ENCODE data around the gene LDLRAD4. TPM values are rescaled to one million over a fixed set of nuclear protein-coding genes. Genes with fewer than 3 reads are reported as not detected.

The LDLRAD4 gene
- total RNA-seq, 1 donor, result under 0.01 TPM

GRCh38 chr18:13539843-13540476 lies 321.4 kb downstream of the LDLRAD4 start:
- H2AFZ ChIP-seq (ENCODE audit: low read length), result no peak overlapping the region
- H3K4me2 ChIP-seq (ENCODE audit: insufficient read depth, low read length), result no peak overlapping the region
- no peak overlapping the region for H3K27ac ChIP-seq (ENCODE audit: low read depth, low read length)

GRCh38 chr18:13540477-13541182 lies 322.1 kb downstream of the LDLRAD4 start:
- no peaks in the 10 kb centered on the region for H3K79me2 ChIP-seq (ENCODE audit: insufficient read depth, low read length)
- H3K9me3 ChIP-seq (ENCODE audit: low read depth, low read length), result no peaks in the 10 kb centered on the region
- DNase-seq (ENCODE audit: insufficient read length, low spot score, missing footprints), result no peak
- H3K4me2 ChIP-seq (ENCODE audit: insufficient read depth, low read length), result no peak overlapping the region
- H3K27ac ChIP-seq (ENCODE audit: low read depth, low read length), result no peak overlapping the region
- no peak overlapping the region for H3K4me3 ChIP-seq (ENCODE audit: insufficient read depth, low read length)
- no peaks in the 10 kb centered on the region for H3K27me3 ChIP-seq (ENCODE audit: insufficient read depth, low read length)
- H4K20me1 ChIP-seq (ENCODE audit: insufficient read depth, low read length), result no peaks in the 10 kb centered on the region
- H2AFZ ChIP-seq (ENCODE audit: low read length), result no peak overlapping the region
- no peaks in the 10 kb centered on the region for H3K36me3 ChIP-seq (ENCODE audit: insufficient read depth, low read length)
- TF ChIP-seq CTCF (IDR thresholded peaks at IDR 0.05; ENCODE audit: extremely low read depth, low read depth, low read length), result no peak
- no peaks in the 10 kb centered on the region for H3K4me1 ChIP-seq (ENCODE audit: insufficient read depth, low read length)

More at GRCh38 chr18:13539843-13540476, 321.4 kb downstream of the LDLRAD4 start:
- Histone ChIP-seq H3K4me1 (ENCODE audit: insufficient read depth, low read length) (no peaks in the 10 kb centered on the region), H3K79me2 (ENCODE audit: insufficient read depth, low read length) (no peaks in the 10 kb centered on the region), H4K20me1 (ENCODE audit: insufficient read depth, low read length) (no peaks in the 10 kb centered on the region), H3K27me3 (ENCODE audit: insufficient read depth, low read length) (peaks cover 3% of the 10 kb centered on the region), H3K36me3 (ENCODE audit: insufficient read depth, low read length) (no peaks in the 10 kb centered on the region), H3K9me3 (ENCODE audit: low read depth, low read length) (no peaks in the 10 kb centered on the region), H3K4me3 (ENCODE audit: insufficient read depth, low read length) (no peak overlapping the region)
- no peak for TF ChIP-seq CTCF (IDR thresholded peaks at IDR 0.05; ENCODE audit: extremely low read depth, low read depth, low read length)
- DNase-seq (ENCODE audit: insufficient read length, low spot score, missing footprints), result no peak

- TF ChIP-seq CTCF (IDR thresholded peaks at IDR 0.05; ENCODE audit: extremely low read depth, low read depth, low read length), result no peak
- Histone ChIP-seq H3K4me2 (ENCODE audit: insufficient read depth, low read length) (no peak overlapping the region), H3K4me1 (ENCODE audit: insufficient read depth, low read length) (no peaks in the 10 kb centered on the region), H3K9me3 (ENCODE audit: low read depth, low read length) (no peaks in the 10 kb centered on the region), H4K20me1 (ENCODE audit: insufficient read depth, low read length) (no peaks in the 10 kb centered on the region), H3K27me3 (ENCODE audit: insufficient read depth, low read length) (no peaks in the 10 kb centered on the region), H3K79me2 (ENCODE audit: insufficient read depth, low read length) (no peaks in the 10 kb centered on the region), H3K36me3 (ENCODE audit: insufficient read depth, low read length) (no peaks in the 10 kb centered on the region), H3K4me3 (ENCODE audit: insufficient read depth, low read length) (no peak overlapping the region), H3K27ac (ENCODE audit: low read depth, low read length) (no peak overlapping the region), H2AFZ (ENCODE audit: low read length) (no peak overlapping the region)
- no peak for DNase-seq (ENCODE audit: insufficient read length, low spot score, missing footprints)
Observed at GRCh38 chr18:13541621-13542519, 323.3 kb downstream of the LDLRAD4 start.

- H4K20me1 ChIP-seq (ENCODE audit: insufficient read depth, low read length), result no peaks in the 10 kb centered on the region
- no peak overlapping the region for H3K4me2 ChIP-seq (ENCODE audit: insufficient read depth, low read length)
- H2AFZ ChIP-seq (ENCODE audit: low read length), result no peak overlapping the region
- H3K9me3 ChIP-seq (ENCODE audit: low read depth, low read length), result no peaks in the 10 kb centered on the region
- H3K27ac ChIP-seq (ENCODE audit: low read depth, low read length), result no peak overlapping the region
- H3K36me3 ChIP-seq (ENCODE audit: insufficient read depth, low read length), result no peaks in the 10 kb centered on the region
- H3K4me3 ChIP-seq (ENCODE audit: insufficient read depth, low read length), result no peak overlapping the region
- no peak for TF ChIP-seq CTCF (IDR thresholded peaks at IDR 0.05; ENCODE audit: extremely low read depth, low read depth, low read length)
- no peak for DNase-seq (ENCODE audit: insufficient read length, low spot score, missing footprints)
- no peaks in the 10 kb centered on the region for H3K27me3 ChIP-seq (ENCODE audit: insufficient read depth, low read length)
- no peaks in the 10 kb centered on the region for H3K4me1 ChIP-seq (ENCODE audit: insufficient read depth, low read length)
- no peaks in the 10 kb centered on the region for H3K79me2 ChIP-seq (ENCODE audit: insufficient read depth, low read length)
Observed at GRCh38 chr18:13542520-13542847, 323.9 kb downstream of the LDLRAD4 start.
